Epithelial cell of proximal tubule (primary cell): ENCODE results near the gene GATA5. TPM values are rescaled to one million over a fixed set of nuclear protein-coding genes. Genes with fewer than 3 reads are reported as not detected.

Experiments used
- DNase-seq: peaks from one replicate; pipeline ENCODE4 v3.0.0-alpha.2; 2011; ENCODE audit warnings: low read depth
- H3K4me3 ChIP-seq: 2 replicates; pipeline ENCODE4 v1.5.1; 2011; ENCODE audit warnings: low read depth, mild to moderate bottlenecking, low read length
- CTCF ChIP-seq: conservative IDR thresholded peaks from 2 replicates; pipeline ENCODE4 v1.5.1; 2012; ENCODE audit warnings: low read depth, mild to moderate bottlenecking, low read length
- total RNA-seq: library from RNA; depleted of rRNA; stranded (reverse); fragments of >200 nt; gene quantifications from 2 replicates; pipeline ENCODE4 v1.2.3, GENCODE V29; 2015

Gene GATA5
- total RNA-seq, 1 donor from 2014 or later: not detected

DNA sequence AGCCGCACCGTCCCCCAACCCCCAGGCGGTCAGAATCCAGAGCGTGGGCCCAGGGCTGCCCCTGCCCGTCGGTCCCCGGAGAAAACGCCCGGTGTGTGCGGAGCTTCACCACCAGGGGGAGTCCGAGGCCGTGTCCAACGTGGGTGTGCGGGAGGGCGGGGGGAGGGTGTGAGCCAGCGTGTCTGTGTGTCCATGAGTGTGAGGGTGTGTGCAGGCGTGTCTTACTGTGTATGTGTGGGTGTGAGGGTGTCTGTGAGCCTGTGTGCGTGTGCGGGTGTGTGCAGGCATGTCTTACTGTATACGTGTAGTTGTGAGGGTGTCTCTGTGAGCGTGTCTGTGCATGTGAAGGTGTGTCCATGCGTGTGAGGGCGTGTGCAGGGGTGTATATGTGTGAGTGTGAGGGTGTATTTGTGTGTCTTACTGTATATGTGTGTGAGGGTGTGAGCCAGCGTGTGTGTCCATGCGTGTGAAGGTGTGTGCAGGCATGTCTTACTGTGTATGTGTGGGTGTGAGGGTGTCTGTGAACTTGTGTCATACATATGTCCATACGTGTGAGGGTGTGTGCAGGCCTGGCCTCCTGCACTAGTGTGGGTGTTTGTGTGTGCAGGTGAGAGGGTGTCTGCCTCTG lies 24.6 kb upstream of the GATA5 start:
- H3K4me3 ChIP-seq: no peak overlapping the region
- DNase-seq: no peak
- peak; percentile 84 for TF ChIP-seq CTCF

DNA sequence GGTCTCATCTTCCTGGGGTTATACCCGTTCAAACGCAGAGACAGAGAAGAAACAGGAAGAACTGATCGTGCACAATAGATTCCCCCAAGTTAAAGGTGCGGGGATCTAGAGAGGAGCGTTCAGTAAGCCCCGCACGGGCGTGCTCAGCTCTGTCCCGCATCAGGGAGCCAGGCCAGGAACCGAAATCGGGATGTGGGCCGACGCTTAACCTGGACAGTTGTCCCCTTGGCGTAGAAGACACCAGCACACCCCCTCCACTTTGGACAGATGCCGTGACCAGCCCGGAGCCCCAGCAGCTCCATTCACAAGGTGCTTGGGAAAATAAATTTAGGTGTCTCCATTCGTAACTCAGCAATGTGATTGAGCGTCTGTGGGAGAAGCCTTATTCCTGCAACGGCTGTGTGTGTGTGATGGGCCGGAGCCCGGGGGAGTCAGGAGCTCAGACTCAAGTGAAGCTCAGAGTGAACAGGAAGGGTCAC lies 24.0 kb upstream of the GATA5 start:
- H3K4me3 ChIP-seq: no peak overlapping the region
- DNase-seq: no peak
- no peak for TF ChIP-seq CTCF

GRCh38 chr20:62498874-62499273 lies 23.1 kb upstream of the GATA5 start:
- no peak for DNase-seq
- H3K4me3 ChIP-seq: no peak overlapping the region
- no peak for TF ChIP-seq CTCF

DNA sequence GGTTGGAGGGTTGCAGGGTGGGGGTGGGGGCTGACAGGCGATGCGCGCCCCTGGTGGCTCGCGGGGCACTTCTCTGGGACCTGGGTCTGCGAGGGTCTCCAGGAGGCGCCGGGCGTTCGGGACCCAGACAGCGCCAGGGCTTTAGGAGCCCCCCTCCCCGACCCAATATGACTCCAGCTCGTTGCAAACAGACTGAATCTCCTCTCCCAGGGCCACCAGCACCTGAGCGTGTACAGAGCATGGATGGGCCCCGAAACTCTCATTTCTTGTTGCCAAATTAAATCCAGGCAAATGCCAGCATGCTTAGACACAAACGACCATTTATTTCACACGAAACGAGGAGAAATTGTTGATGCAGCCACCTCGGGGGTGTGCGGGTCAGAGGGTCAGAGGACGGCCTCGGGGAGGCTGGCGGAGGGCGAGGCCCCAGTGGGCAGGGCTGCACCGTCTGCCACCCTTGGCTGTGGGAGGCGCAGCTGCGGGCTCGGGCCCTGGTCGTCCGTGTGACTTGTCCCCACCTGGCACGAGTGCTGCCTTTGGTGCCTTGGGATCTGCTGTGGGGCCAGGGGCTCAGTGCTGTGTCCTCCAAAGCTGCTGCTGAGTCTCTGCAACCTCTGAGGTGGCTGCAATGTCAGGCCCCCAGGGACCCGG lies 20.9 kb upstream of the GATA5 start:
- peak; percentile 59 for TF ChIP-seq CTCF
- no peak overlapping the region for H3K4me3 ChIP-seq
- DNase-seq: no peak

DNA sequence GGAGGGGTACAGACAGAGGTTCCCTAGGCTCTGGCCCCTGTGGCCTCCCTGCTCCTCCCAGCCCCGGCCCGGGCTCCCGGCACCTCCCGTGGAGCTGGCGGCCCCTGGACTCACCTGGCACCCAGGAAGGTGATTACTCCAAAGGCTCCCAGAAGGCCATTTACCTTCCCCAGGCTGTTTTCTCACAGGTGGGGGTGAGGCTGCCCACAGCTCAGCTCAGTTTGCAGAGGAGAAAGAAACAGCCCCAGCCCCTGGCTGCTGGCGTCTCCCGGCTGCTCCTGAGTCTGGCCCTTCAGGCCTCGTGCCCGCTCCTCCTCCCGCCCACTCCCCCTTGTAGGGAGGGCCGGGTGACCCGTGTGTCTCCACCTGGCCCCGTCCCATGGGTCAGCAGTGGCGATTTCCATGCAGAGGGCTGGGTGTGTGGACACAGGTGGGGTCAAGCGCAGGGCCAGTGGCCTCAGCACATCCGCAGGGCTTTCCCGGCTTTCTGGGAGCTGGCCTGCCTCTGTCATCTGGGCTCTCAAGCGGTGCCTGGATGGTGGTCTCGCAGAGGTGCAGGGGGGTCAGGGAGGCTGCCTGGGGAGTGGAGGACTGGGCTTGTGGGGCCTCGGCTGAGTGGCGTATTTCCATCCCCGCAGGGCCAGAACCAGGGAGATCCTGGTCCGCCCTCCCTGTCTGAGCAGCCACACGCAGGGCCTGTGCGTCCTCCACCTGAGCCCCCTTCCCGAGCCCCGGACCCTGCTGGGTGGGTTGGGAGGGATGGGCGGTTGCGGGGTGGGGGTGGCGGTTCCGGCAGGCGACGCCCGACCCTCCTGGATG lies 20.2 kb upstream of the GATA5 start:
- no peak for TF ChIP-seq CTCF
- H3K4me3 ChIP-seq: no peak overlapping the region
- DNase-seq: no peak

DNA sequence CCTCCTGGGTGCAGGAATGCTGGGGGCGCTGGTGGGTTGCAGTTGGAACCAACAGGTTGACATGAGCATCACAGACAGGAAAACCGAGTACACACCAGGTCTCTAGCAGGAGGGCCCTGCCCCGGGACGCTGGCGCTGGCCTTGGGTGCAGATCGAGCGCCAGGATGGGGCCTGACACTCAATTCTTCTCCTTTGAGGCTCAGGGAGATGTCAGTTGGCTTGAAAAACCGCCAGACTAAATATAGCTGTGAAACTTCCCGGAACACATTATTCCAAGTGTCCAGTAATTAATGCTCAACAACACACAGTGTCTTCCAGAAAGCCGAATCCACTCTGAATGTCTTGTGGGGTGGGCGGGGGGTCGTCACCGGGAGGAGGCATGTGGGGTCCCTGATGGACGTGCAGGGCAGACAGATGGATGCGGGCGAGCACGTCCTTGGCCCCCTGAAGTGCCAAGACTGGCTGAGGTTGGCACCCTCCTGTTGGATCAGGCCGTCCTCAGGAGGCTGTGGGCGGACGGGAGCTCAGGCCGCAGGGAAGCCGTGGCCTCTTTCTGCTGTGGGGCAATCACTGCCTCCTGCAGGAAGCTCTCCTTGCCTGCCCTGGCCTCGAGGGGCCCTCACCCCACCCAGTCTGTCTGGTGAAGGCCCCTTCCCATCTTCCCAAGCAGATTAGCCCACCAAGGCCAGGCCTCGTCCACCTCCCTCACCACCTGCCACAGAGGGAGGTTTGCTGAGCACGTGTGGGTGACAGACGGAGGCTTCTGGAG lies 19.4 kb upstream of the GATA5 start:
- TF ChIP-seq CTCF: no peak
- H3K4me3 ChIP-seq: no peak overlapping the region
- DNase-seq: no peak
